NCI-H187 treated with DMSO at 0.1 percent for 48 hours (cell line): Measurements from ENCODE around the gene AFM.
"Not testable (repeated sequence)": the region's sequence is repeated elsewhere in the genome, so short reads cannot be mapped to it uniquely, and the experiment has no call there.

Experiments
- DNase-seq: peaks from one replicate; lab custom pipeline; 2025; lab: John Stamatoyannopoulos, UW

Gene AFM

DNA sequence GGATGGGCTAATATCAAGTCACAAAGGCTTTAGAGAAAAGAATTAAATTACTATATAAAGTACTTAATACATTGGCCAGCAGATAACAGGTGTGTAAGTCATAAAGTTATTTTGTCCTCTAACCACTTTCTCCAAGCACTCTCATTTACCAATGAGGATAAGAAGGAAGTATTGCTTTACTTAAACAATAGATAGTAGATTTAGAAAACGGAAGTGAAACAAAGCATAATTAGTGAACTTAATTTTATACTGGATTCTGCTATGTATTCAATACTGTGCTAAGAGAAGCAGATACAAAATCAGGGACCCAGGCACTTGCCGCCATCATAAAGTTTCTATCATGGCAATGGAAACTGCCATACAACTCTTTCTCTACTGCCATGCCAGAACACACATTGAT lies 24.0 kb downstream of the AFM start:
- no peak for DNase-seq

DNA sequence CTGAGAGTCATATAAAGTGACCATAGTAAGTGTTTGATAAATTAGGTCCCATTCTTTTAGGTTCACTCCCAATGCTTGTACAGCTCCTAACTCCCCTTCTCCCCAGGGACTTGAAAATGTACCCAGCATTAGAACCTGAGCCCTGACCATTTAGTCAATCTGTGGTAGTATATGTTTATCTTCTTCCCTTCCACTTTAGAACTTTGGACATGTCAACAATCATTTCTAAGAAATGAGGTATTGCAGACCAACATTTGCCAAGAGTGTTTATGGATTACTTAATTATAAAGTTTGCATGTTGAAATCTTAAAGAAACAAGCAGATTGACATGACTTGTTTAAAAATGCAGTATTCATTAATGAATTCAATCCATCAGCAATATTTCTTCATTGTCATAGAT lies 26.0 kb downstream of the AFM start:
- no peak for DNase-seq

DNA sequence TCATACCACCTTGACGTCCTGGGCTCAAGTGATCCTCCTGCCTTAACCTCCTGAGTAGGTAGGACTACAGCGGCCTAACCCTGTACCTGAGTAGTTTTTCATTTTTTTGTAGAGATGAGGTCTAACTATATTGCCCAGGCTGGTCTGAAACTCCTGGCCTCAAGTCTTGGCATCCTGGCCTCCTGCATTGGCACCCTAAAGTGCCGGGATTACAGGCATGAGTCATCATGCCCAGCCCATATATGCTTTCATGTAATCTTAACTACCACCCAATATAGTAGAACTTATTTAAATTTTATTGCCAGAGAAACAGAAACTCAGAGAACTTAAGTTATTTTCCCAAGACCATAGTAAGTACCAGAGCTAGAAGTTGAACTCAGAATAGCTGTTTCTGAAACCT lies 27.1 kb downstream of the AFM start:
- no peak for DNase-seq

DNA sequence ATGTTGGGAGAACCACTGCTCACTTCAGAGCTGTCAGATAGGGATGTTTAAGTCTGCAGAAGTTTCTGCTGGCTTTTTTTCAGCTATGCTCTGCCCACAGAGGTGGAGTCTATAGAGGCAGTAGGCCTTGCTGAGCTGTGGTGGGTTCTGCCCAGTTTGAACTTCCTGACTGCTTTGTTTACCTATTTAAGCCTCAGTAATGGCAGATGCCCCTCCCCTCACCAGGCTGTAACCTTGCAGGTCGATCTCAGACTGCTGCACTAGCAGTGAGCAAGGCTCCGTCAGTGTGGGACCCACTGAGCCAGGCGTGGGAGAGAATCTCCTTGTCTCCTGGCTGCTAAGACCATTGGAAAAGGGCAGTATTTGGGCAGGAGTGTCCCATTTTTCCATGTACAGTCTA lies 36.8 kb downstream of the AFM start:
- no peak for DNase-seq

DNA sequence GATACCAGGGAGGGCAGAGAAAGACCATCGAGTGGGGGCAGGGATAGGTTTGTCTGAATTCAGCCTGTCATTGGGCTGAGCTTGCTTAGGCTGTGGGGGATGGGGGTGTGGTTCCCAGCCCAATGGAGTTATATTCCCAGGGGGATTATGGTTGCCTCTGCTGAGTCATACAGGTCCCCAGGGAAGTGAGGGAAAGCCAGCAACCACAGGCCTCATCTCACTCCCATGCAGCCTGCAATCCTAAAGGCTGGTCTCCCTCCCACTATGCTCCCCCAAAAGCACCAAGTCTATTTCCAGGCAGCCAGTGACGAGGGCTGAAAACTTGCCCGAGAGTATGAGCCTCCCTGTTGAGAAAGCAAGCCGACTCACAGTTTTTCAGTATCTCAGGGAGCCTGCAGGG lies 39.3 kb downstream of the AFM start:
- no peak for DNase-seq

DNA sequence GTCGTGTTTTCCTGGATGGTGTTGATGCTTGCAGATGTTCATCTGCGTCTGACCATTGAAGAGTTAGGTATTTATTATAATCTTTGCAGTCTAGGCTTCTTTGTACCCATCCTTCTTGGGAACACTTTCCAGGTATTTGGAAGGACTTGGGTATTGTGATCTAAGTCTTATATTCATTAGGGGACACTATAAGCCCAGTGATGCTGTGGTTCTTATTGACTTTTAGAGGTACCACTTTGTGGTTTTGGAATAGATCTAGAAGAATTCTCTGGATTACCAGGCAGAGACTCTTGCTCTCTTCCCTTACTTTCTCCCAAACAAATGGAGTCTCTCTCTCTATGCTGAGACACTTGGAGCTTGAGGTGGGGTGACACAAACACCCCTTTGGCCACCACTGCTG lies 41.6 kb downstream of the AFM start:
- no peak for DNase-seq

DNA sequence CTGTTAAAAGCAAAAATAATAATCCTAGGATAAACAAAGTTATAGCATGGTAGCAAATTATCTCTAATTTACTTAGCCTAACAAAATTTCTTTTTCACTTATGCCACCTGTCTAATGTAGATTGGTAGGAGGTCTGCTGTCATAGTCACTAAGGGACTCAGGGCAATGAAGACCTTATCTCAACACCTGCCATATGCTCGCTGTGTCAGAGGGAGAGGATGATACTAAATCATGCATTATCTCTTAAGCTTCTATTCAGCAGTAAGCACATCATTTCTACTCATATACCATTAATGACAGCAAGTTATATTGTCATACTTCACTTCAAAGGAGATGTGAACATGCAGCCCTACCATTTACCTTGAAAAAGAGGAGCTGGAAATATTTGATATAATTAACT lies 44.1 kb downstream of the AFM start:
- DNase-seq: no peak

DNA sequence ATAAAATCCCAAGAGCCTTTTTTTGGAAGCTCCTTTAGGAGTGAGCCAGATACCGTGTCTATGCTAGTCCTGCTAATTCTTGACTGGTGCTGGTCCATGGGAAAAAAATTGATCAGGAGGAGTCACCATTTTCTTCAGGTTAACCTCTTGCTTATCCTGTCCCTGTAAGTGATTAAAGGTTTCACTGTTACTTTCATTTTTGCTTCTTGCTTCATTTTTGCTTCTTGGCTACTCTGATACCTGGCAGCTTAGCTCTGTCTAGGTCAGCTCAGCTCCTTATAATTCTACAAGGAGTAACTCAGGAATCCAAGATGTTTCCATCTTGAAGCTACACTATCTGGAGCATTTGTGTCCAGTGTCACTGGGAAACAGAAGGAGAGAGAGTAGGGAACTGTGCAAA lies 45.7 kb downstream of the AFM start:
- no peak for DNase-seq

DNA sequence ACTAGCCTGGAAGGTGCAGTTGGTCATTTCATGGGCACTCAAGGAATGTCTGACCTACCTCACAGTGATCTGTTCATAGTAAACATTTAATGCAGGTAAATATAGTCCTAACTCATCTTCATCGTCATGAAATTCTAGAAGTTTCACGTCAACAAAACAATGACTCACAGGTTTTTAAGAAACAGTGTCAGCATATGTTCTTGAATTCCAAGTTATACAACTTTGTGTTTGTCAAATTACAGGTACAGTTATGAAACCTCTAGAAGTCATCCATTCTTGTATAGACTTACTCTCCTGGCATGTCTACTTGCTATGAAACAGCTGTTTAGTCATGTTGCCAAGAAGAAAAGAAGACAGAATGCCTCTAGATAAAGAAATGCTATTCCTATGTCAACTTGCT lies 46.6 kb downstream of the AFM start:
- no peak for DNase-seq

DNA sequence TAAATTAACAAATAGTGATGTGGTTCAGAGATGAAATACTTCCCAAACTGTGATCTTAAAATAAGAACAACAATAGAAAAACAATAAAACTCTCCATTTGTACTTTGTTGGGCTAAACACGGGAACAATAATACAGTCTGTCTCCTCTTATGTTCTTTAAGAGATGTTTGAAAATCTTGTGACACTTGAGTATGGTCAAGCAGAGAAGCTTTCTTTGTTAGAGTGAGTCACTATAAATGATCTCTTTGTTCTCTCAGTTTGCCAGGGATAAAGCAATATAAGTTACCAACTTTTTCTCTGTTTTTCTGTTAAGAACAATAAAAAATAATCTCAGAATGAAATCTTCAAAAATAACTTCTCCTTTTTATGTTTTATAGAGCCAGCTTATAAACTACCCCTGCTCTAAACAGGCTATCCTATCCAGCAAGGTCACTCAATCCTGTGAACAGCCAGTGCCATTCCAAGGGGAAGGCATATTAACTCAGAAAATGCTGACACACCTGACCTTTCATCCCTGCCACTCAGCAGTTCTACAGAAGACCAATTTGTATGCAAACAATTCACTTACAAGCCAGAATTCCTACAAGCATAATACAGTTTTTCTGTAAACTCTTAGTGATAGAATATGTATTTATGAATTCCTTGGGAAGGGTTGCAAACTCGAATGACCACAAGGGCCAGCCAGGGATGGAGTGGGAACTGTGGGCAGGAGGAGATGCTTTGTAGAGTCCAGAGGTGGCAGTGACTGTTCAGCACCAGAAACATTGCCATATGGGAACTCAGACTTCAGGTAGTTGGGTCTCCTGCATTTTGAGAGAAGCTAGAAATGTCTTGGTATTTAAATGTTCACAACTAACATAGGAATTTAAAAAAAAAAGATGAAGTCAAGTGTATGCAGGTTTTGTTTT lies 52.2 kb downstream of the AFM start:
- DNase-seq: no peak

DNA sequence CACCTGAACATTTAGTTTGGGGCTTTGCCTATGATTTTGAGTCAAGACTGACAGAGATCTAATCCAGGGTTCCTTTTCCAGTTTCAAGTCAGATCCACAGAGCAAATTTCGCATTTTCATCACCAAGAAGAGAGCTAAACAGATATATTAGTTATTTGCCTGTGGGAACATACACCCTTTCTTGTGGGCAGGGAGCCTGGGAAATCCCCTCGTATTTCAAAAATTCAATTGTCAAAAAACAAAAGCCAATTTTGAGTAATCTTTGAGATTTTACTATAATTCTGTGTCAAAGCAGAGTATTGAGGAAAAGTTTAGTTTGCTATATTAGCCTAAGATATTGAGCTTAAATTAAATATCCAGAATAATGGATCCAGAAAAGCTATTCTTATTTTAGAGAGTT lies 56.6 kb downstream of the AFM start:
- no peak for DNase-seq

DNA sequence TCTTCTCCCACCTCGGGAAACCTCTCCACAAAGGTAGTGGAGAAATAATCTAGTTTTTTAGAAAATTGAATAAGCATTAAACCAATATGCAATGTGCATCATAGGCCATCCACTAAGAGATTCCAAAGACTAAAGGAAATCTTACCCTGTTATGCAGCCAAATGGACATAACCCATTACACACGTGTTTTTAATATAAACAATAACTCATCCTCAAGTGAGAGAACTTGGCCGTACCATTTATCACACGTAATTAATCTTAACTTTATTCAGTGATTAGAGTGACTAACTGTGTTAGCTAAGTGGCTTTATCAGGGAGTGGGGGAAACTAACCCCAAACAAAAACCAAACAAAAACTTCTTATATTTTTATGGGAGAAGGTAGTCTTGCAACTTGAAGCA lies 57.8 kb downstream of the AFM start:
- no peak for DNase-seq

DNA sequence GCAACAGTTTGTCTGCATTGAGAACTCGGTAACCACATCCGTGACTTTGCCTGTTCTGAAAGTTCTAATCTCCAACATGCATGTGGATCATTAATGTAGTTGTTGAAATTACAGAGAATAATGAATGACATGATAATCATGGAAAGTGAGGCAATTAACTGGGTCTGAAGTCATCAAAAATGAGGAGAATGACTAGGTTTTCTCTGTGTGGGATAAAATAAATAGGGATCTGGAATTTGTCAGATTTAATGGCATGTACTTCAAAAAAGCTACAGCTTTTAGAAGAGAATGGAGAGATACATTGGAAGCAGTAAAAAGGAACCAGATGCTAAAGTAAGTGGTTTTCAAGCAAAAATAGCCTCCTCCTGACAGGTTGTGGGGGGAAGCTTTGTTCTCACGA lies 59.3 kb downstream of the AFM start:
- no peak for DNase-seq

DNA sequence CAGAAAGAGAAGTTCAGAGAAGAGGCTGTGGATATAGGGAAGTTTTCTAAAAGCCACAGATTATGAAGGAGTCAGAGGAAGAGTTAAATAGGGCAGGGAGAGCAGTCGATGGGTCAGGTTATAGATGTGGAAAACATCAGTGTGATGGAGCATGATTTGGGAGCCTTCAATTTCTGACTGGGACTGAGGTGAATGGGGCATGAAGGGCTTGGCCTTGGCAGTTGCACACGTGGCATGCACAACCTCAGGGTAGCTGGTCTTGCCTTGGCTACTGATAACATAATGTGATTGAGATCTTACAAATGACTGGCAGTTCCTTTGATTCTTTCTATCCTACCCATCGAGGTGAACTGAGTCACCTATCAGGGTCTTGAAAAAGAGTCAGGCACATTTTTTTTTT lies 59.7 kb downstream of the AFM start:
- DNase-seq: no peak

DNA sequence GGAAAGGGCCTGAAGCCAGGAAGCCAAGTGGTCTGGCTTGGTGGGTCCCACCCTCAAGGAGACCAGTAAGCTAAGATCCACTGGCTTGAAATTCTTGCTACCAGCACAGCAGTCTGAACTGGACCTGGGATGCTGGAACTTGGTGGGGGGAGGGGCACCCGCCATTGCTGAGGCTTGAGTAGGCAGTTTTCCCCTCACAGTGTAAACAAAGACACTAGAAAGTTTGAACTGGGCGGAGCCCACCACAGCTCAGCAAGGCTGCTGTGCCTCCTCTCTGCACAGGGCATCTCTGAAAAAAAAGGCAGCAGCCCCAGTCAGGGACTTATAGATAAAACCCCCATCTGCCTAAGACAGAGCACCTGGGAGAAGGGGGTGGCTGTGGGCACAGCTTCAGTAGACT lies 63.1 kb downstream of the AFM start:
- DNase-seq: no peak

DNA sequence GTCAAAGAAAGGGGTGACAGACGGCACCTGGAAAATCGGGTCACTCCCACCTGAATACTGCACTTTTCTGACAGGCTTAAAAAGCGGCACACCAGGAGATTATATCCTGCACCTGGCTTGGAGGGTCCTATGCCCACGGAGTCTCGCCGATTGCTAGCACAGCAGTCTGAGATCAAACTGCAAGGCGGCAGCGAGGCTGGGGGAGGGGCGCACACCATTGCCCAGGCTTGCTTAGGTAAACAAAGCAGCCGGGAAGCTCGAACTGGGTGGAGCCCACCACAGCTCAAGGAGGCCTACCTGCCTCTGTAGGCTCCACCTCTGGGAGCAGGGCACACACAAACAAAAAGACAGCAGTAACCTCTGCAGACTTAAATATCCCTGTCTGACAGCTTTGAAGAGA lies 69.3 kb downstream of the AFM start:
- not testable (repeated sequence) for DNase-seq
